Esophagus squamous epithelium (tissue), 5 donors: ENCODE results near the gene DPM3. TPM values are rescaled to one million over a fixed set of nuclear protein-coding genes. Genes with fewer than 3 reads are reported as not detected.
"Not testable (repeated sequence)": the region's sequence is repeated elsewhere in the genome, so short reads cannot be mapped to it uniquely, and the experiment has no call there.

Experiments used
- DNase-seq: peaks from one replicate; lab custom pipeline; 2025; lab: John Stamatoyannopoulos, UW
- H3K27ac ChIP-seq, 4 donors: fragments of 200-600 bp; sonication (generic); one replicate each; pipeline ENCODE4 v1.5.1; 2016 to 2019; ENCODE audit warnings: mild to moderate bottlenecking in 1 of 4
- H3K27me3 ChIP-seq, 4 donors: fragments of 200-600 bp; sonication (generic); 1 replicate in 3 of 4; 2 replicates in 1 of 4; pipeline versions ENCODE4 v1.5.1 to v1.6.0; 2017 to 2021; ENCODE audit warnings: antibody characterized with exemption in 1 of 4
- H3K36me3 ChIP-seq, 3 donors: fragments of 200-600 bp; sonication (generic); one replicate each; pipeline ENCODE4 v1.5.1; 2016 to 2019
- H3K4me1 ChIP-seq, 3 donors: fragments of 200-600 bp; sonication (generic); one replicate each; pipeline ENCODE4 v1.5.1; 2017 to 2019
- H3K4me3 ChIP-seq, 4 donors: fragments of 200-600 bp; sonication (generic); 1 replicate in 3 of 4; 2 replicates in 1 of 4; pipeline ENCODE4 v1.5.1; 2016 to 2019; ENCODE audit warnings: mild to moderate bottlenecking in 2 of 4, moderate library complexity in 1 of 4
- H3K9me3 ChIP-seq, 3 donors: fragments of 200-600 bp; sonication (generic); one replicate each; pipeline ENCODE4 v1.5.1; 2016 to 2019
- CTCF ChIP-seq, 6 experiments: fragments of 450-650 bp in 4 of 6; fragments of 200-600 bp in 2 of 6; sonication (generic) in 2 of 6; IDR thresholded peaks; one replicate each; pipeline ENCODE4 v1.5.1; 2016 to 2019; ENCODE audit warnings: antibody characterized with exemption in 6 of 6, mild to moderate bottlenecking in 4 of 6, moderate library complexity in 4 of 6
- POLR2A ChIP-seq, 4 donors: fragments of 450-650 bp; IDR thresholded peaks; one replicate each; pipeline ENCODE4 v1.6.1; 2017; ENCODE audit warnings: antibody characterized with exemption in 4 of 4, mild to moderate bottlenecking in 4 of 4, moderate library complexity in 3 of 4
- WGBS, 2 donors: methylation state at CpG; one replicate each; pipeline ENCODE4 v1.1.5; 2018; 5-methylcytosine and 5-hydroxymethylcytosine counted together
- intact Hi-C: fragments of 100-400 bp; cut with DNase I; formaldehyde crosslinking; loops from one replicate; pipeline ENCODE4 v1.15.0; 2022
- total RNA-seq, 4 donors: library from RNA; depleted of rRNA; stranded (reverse); fragments of >200 nt; gene quantifications; one replicate each; pipeline ENCODE4 v1.1.0, GENCODE V29; 2016
- donor health status: DM: yes; HTN: yes; CAD: no.

DPM3 gene
- total RNA-seq, 4 donors from 2014 or later = 33.1 to 67.7 (median 45.4) TPM

GRCh38 chr1:155169541-155169940, 29.2 kb upstream of the DPM3 start:
- WGBS, 2 donors = 63 to 67% methylated on average over 5 of the region's 5 CpGs
- no peak for DNase-seq
- TF ChIP-seq POLR2A (IDR thresholded peaks at IDR 0.05) = no peak
- no peak for TF ChIP-seq CTCF (IDR thresholded peaks at IDR 0.05)
- Histone ChIP-seq H3K27me3 (peaks cover 0 to 22% (median 0%) of the 10 kb centered on the region in 4 donors), H3K9me3 (no peaks in the 10 kb centered on the region), H3K36me3 (peaks cover 0 to 24% (median 13%) of the 10 kb centered on the region in 3 donors), H3K27ac (no peak overlapping the region), H3K4me3 (no peak overlapping the region), H3K4me1 (peaks cover 21 to 57% (median 31%) of the 10 kb centered on the region in 3 donors)
- intact Hi-C loops = loop anchor here (2.0 kb wide), 1 partner anchor 77 kb away; no protein-coding TSS in a partner anchor

- no peak overlapping the region for H3K4me3 ChIP-seq
- intact Hi-C loops = loop anchor here (2.0 kb wide), 1 partner anchor 76 kb away; no protein-coding TSS in a partner anchor
- 77 to 82% methylated on average over 9 to 10 of the region's 10 CpGs for WGBS, 2 donors
- no peaks in the 10 kb centered on the region for H3K9me3 ChIP-seq
- H3K27me3 ChIP-seq = peaks cover 0 to 13% (median 0%) of the 10 kb centered on the region in 4 donors
- peaks cover 0 to 24% (median 13%) of the 10 kb centered on the region in 3 donors for H3K36me3 ChIP-seq
- no peak for DNase-seq
- peaks cover 12 to 48% (median 23%) of the 10 kb centered on the region in 3 donors for H3K4me1 ChIP-seq
- H3K27ac ChIP-seq = no peak overlapping the region
- TF ChIP-seq CTCF (IDR thresholded peaks at IDR 0.05) (no peak), POLR2A (IDR thresholded peaks at IDR 0.05) (no peak)
Observed at GRCh38 chr1:155168456-155169210, 28.3 kb upstream of the DPM3 start.

GRCh38 chr1:155168105-155168445, 27.7 kb upstream of the DPM3 start:
- not testable (repeated sequence) for DNase-seq, H3K9me3 ChIP-seq, H3K27ac ChIP-seq, H3K4me3 ChIP-seq
- Histone ChIP-seq H3K4me1 (peaks cover 9 to 43% (median 19%) of the 10 kb centered on the region in 3 donors), H3K27me3 (peaks cover 0 to 11% (median 0%) of the 10 kb centered on the region in 4 donors), H3K36me3 (peaks cover 0 to 24% (median 13%) of the 10 kb centered on the region in 3 donors)
- intact Hi-C loops = loop anchor here (2.0 kb wide), 1 partner anchor 75 kb away; no protein-coding TSS in a partner anchor
- WGBS, 2 donors = 41 to 48% methylated on average over 4 of the region's 4 CpGs

- no peak for DNase-seq
- intact Hi-C loops = loop anchor here (2.0 kb wide), 1 partner anchor 75 kb away; no protein-coding TSS in a partner anchor
- H3K9me3 ChIP-seq = no peaks in the 10 kb centered on the region
- WGBS, 2 donors = 5 to 7% methylated on average over 4 to 20 of the region's 28 CpGs
- H3K4me1 ChIP-seq = peaks cover 9 to 39% (median 18%) of the 10 kb centered on the region in 3 donors
- H3K4me3 ChIP-seq = peak overlapping the region in 1 of 4 donors; percentile 45
- TF ChIP-seq CTCF (IDR thresholded peaks at IDR 0.05) = peak; percentile 82 to 97 (median 94)
- TF ChIP-seq POLR2A (IDR thresholded peaks at IDR 0.05) = no peak
- peaks cover 0 to 11% (median 0%) of the 10 kb centered on the region in 4 donors for H3K27me3 ChIP-seq
- peak overlapping the region in 3 of 4 donors; percentile 34 to 79 (median 65) for H3K27ac ChIP-seq
- peaks cover 0 to 24% (median 13%) of the 10 kb centered on the region in 3 donors for H3K36me3 ChIP-seq
Observed at GRCh38 chr1:155167166-155168104, 27.1 kb upstream of the DPM3 start.

GRCh38 chr1:155166471-155167165, 26.3 kb upstream of the DPM3 start:
- no peak for DNase-seq
- TF ChIP-seq POLR2A (IDR thresholded peaks at IDR 0.05) (no peak), CTCF (IDR thresholded peaks at IDR 0.05) (no peak)
- H3K27me3 ChIP-seq = peaks cover 0 to 11% (median 0%) of the 10 kb centered on the region in 4 donors
- H3K4me1 ChIP-seq = peaks cover 9 to 31% (median 13%) of the 10 kb centered on the region in 3 donors
- peak overlapping the region in 1 of 4 donors; percentile 45 for H3K4me3 ChIP-seq
- intact Hi-C loops = no loop called here
- H3K9me3 ChIP-seq = no peaks in the 10 kb centered on the region
- peak overlapping the region; percentile 4 to 79 (median 50) for H3K27ac ChIP-seq
- H3K36me3 ChIP-seq = peaks cover 0 to 24% (median 13%) of the 10 kb centered on the region in 3 donors
- WGBS, 2 donors = 33 to 41% methylated on average over 5 to 17 of the region's 27 CpGs
